BJ (cell line): ENCODE data around the gene VWA8. TPM values are rescaled to one million over a fixed set of nuclear protein-coding genes. Genes with fewer than 3 reads are reported as not detected.

ENCODE experiments used
- CTCF ChIA-PET: fragments of 350-600 bp; formaldehyde crosslinking; extraction: SDS; loops from one replicate; lab custom pipeline; 2021; ENCODE audit warnings: antibody characterized with exemption, inconsistent platforms; lab: Yijun Ruan, JAX
- POLR2A ChIA-PET: fragments of 300-600 bp; sonication (Branson Sonifier 250); formaldehyde crosslinking; extraction: SDS; loops from one replicate; lab custom pipeline; 2021; ENCODE audit warnings: antibody characterized with exemption; lab: Charles Lee
- DNase-seq: peaks from one replicate; pipeline ENCODE4 v3.0.0-alpha.2; 2011; ENCODE audit warnings: low read depth
- H3K27me3 ChIP-seq: 2 replicates; pipeline ENCODE4 v1.6.0; 2011; ENCODE audit warnings: low read length; ENCODE audit not compliant: control insufficient read depth, insufficient read depth
- H3K36me3 ChIP-seq: 2 replicates; pipeline ENCODE4 v1.5.1; 2011; ENCODE audit warnings: low read length; ENCODE audit not compliant: control insufficient read depth, insufficient read depth
- H3K4me3 ChIP-seq: 2 replicates; pipeline ENCODE4 v1.5.1; 2011; ENCODE audit warnings: low read depth, mild to moderate bottlenecking, control low read depth, low read length
- polyA plus RNA-seq: library from polyadenylated mRNA; depleted of rRNA; stranded (reverse); fragments of >200 nt; gene quantifications from 2 replicates; pipeline ENCODE4 v1.2.3, GENCODE V29; 2011
- TF ChIP-seq, protein P1 (sequence below): IDR thresholded peaks from 2 replicates; pipeline ENCODE4 v1.5.1; 2011; ENCODE audit warnings: low read depth, mild to moderate bottlenecking, control low read depth, inconsistent platforms, low read length, moderate library complexity; ENCODE audit not compliant: insufficient read depth

Gene VWA8
- polyA plus RNA-seq, 1 experiment, result 5.9 TPM

DNA sequence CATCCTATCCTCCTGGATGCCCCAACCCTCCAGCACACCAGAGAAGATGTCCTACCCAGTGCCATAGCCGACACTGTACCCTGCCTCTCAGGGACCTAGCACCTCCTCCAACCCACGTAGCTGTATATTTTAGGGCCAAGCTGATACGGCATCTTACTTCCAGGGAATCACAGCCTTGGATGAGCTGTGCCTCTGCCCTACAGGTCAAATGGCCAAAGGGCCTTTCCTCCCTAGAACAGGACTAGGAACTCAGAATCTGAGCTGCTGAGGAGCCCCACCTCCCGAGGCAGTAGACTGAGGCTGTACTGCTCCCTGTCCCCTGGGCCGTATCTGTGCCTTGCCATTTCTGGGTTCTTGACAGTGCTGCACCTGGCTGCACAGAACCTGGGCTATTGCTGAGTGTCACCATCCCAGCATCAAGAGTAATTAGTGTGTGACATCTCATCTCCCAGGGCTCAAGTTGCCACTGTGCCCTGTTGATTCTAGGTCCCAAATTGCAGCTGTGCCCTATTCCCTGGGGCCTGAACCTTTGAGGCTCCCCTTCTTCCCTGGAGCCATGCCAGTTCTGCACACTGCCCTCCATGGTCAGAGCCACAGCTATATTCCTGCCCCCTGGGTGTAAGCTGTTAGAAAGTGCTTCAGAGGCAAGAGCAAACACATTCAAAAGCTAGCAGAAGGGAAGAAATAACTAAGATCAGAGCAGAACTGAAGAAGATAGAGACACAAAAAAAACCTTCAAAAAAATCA is 41.0 kb downstream of the VWA8 start:
- TF ChIP-seq, protein P1, sequence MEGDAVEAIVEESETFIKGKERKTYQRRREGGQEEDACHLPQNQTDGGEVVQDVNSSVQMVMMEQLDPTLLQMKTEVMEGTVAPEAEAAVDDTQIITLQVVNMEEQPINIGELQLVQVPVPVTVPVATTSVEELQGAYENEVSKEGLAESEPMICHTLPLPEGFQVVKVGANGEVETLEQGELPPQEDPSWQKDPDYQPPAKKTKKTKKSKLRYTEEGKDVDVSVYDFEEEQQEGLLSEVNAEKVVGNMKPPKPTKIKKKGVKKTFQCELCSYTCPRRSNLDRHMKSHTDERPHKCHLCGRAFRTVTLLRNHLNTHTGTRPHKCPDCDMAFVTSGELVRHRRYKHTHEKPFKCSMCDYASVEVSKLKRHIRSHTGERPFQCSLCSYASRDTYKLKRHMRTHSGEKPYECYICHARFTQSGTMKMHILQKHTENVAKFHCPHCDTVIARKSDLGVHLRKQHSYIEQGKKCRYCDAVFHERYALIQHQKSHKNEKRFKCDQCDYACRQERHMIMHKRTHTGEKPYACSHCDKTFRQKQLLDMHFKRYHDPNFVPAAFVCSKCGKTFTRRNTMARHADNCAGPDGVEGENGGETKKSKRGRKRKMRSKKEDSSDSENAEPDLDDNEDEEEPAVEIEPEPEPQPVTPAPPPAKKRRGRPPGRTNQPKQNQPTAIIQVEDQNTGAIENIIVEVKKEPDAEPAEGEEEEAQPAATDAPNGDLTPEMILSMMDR, result no peak
- DNase-seq, result no peak
- ChIA-PET CTCF (interaction anchor here (0.5 to 1.9 kb wide), 3 partner anchors 11 to 23 kb away, joined by 3 to 7 read pairs (median 3); no protein-coding TSS in a partner anchor), POLR2A (no interaction called here)
- Histone ChIP-seq H3K27me3 (no peaks in the 10 kb centered on the region), H3K4me3 (no peak overlapping the region), H3K36me3 (no peaks in the 10 kb centered on the region)

DNA sequence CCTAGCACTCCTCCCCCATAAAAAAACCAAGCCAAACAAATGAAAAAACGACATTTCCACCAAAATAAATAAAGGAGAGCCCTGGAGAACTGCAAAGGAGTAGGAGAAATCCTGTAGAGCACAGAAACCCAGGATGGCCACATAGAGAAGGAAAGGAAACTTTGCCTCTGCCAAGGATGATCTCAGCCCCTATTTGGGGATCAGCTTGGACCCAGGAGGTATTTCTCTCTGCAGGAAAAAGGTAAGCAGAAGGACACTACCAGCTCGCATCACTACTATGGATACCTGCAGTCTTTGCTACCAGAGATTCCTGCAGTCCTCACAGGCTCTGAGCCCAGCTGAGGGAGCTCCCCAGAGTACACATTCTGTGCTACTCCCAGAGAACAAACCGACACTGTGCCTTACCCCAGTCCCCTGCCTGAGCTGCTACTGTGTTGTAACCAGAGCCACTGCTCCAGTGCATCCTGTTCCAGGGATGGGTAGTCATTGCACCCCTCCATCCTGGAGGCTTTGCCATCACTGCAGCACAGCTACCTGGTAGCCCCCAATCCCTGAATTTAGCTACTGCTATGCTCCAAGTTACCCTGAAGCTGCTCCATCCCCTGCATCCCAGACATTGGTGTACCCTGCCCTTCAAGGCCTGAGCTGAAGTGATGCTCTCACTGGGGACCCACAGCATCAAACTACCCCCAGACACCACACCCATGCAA is 41.7 kb downstream of the VWA8 start:
- TF ChIP-seq, protein P1, result no peak
- DNase-seq, result no peak
- no peaks in the 10 kb centered on the region for H3K36me3 ChIP-seq
- CTCF ChIA-PET, result interaction anchor here (1.4 to 1.9 kb wide), 2 partner anchors 12 to 23 kb away, joined by 3 to 7 read pairs; no protein-coding TSS in a partner anchor
- POLR2A ChIA-PET, result no interaction called here
- no peaks in the 10 kb centered on the region for H3K27me3 ChIP-seq
- no peak overlapping the region for H3K4me3 ChIP-seq

DNA sequence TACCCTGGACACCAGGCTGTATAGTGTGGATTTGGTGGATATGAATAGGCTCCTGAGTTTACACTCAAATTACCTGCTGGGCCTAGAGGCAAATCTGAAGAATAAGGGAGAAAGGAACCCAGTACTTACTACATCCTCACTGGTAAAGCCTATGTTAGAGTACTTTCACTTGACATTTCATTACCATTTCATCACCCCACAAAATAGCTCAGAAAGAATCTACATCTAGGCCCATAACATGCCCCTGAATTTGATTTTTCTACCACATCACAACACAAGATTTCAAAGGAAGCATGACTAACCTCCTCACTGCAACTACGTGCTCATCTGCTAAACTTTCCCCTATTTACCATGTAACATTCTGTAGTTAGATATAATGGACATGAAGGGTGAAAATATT is 43.3 kb downstream of the VWA8 start:
- Histone ChIP-seq H3K4me3 (no peak overlapping the region), H3K36me3 (no peaks in the 10 kb centered on the region), H3K27me3 (no peaks in the 10 kb centered on the region)
- ChIA-PET POLR2A (no interaction called here), CTCF (interaction anchor here (1.0 kb wide), 2 partner anchors 121 to 130 kb away, joined by 3 read pairs; no protein-coding TSS in a partner anchor)
- TF ChIP-seq, protein P1, result no peak
- DNase-seq, result peak; percentile 18

- ChIA-PET POLR2A (no interaction called here), CTCF (interaction anchor here (1.2 kb wide), 1 partner anchor 25 kb away, joined by 3 read pairs; no protein-coding TSS in a partner anchor)
- TF ChIP-seq, protein P1, result no peak
- DNase-seq, result peak; percentile 52
- Histone ChIP-seq H3K4me3 (no peak overlapping the region), H3K27me3 (no peaks in the 10 kb centered on the region), H3K36me3 (no peaks in the 10 kb centered on the region)
Observed at GRCh38 chr13:41916173-41916954, 44.5 kb downstream of the VWA8 start.

DNA sequence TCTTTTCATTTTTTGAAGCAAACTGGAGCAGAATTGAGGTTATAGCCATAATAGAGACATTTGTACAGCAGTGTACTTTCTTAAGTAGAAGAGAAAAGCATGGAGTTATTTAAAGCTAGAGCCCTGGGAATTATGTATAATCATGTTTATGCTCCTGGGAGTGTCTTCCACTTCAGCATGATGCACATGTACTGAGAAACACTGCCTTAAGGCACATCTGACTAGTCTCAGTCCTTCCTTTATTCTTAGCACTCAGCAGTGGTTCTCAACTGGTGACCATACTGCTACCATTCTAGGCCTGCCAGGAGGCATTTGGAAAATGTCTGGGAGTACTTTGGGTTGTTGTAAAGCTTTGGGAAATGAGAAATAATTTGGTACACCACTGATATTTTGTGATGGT is 45.8 kb downstream of the VWA8 start:
- H3K4me3 ChIP-seq, result no peak overlapping the region
- ChIA-PET CTCF (no interaction called here), POLR2A (no interaction called here)
- no peaks in the 10 kb centered on the region for H3K36me3 ChIP-seq
- H3K27me3 ChIP-seq, result no peaks in the 10 kb centered on the region
- TF ChIP-seq, protein P1, result no peak
- DNase-seq, result no peak
